NK-92 (cell line): ENCODE measurements around the gene ALG14.
"Not testable (repeated sequence)": the region's sequence is repeated elsewhere in the genome, so short reads cannot be mapped to it uniquely, and the experiment has no call there.

Experiments used
- DNase-seq: peaks from one replicate; lab custom pipeline; 2025; ENCODE audit not compliant: unreplicated experiment; lab: John Stamatoyannopoulos, UW

Gene ALG14

DNA sequence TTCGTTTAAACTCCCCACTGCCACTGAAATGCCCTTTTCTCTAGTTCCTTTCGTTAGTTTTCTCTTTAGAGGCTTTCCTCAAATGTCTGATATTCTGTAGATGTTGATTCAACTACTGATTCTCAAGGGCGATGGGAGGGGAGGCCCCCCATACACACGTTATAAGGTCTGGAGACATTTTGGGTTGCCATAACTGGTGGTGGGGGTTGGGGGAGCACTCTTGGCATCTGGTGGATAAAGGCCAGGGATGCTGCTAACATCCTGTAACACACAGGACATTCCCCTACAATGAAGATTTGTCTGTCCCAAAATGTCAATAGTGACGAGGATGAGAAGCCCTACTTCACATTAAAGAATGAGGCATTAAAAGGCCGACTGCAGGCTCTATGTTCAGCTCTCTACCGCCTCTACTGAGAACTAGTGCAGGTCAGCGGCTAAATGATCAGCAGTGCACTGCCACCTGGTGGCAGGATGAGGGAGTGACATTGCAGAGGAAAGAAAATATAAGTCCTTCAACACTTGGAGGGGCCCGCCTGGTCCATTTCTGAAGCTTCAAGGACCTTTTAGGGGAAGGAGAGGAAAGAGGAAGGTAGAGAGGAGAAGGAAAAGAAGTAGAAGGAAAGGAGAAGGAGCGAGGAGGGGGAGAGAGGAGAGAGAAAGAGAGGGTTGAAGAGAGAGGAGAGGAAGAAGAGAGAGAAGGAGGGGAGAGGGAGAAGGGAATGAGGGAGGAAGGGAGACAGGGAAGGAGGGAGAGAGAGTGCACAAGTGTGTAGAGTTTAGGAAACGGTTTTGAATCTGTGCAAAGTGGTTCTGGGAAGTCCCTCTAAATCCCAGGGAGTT, 29.4 kb downstream of the ALG14 start:
- DNase-seq, result no peak

DNA sequence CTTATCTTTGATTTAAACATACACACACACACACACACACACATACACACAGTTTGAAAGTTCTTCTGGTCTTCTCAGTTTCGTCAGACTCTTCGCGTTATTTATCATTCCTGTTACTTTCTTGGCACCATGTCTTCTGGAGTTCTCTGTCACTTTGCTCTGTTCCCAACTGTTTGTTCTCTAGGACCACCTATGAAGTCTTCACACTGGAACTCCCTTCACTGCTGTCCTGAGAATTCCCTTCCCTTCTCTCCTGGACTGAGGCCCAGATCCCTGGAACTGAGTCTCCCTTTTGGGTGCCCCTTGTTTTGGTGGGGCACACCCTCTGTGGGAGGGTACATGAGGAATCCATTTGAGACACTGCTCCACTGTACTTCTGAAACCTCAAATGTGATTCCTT, 30.5 kb downstream of the ALG14 start:
- DNase-seq, result no peak

DNA sequence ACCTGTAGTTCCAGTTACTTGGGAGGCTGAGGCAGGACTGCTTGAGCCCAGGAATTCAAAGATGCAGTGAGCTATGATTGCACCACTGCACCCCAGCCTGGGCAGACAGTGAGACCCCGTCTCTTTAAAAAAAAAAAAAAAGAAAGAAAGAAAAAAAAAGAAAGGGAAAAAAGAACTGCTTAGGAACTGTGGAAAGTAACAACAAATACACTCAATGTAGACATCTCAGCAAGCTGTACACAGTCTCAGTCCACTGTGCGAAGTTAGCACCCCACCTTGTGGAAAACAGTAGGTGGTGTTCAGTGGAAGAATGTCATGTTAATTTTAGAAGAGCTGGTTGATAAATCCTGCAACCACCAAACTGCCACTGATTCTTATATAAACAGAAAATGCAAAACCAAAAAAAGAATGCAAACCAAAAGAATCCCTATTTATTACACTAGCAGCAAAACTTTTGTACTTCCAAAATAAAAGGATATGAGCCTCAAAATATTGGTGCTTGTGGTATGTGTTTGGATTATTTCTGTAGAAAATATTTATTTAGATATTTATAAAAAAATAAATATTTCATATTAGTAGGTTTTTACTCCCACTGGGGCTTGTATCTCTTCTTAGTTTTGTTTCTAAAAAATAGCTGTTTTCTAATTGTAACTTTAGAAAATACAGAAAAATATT, 31.1 kb downstream of the ALG14 start:
- no peak for DNase-seq

DNA sequence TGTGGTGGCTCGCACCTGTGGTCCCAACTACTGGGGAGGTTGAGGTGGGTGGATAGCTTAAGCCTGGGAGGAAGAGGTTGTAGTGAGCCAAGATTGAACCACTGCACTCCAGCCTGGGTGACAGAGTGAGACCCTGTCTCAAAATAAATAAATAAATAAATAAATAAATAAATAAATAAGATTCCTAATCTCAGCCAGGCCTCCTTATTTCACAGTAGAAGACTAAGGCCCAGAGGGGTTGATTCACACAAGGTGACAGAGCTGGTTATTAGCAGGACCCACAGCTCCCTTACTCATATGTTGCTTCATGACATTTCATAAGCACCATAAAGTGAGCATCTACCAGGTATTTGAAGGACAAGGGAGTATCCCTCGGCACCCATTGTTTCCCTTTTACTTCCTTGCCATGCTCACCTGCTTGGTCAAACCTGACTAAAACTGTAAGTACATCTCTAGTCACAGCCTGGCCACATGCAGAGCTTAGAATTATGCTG, 32.7 kb downstream of the ALG14 start:
- DNase-seq, result no peak

DNA sequence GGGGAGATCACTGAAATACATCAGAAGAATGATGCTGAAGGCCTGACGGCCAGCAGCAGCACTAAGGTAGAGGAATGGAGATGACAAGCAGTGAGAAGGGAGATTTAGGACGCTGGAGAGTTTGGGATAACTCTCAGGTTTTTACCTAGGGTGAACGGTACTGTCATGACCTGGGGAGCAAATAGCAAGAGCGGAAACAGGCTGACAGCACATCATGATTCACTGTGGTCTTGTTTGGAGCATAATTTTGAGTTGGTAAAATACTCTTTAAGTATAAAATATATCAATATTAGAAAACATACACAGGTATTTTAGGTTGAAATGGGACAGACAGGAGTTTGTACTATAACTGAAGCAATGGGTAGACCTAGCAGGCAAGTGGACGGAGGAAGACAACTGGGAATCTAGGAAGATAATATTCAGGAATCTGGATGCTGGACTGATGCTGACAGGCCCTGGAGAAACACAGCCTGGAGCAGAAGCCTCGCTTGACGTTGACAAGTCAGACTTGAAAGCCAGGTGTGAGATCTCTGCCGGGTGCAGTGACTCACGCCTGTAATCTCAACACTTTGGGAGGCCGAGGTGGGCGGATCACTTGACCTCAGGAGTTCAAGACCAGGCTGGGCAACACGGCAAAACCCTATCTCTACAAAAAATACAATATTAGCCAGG, 33.3 kb downstream of the ALG14 start:
- DNase-seq, result no peak

DNA sequence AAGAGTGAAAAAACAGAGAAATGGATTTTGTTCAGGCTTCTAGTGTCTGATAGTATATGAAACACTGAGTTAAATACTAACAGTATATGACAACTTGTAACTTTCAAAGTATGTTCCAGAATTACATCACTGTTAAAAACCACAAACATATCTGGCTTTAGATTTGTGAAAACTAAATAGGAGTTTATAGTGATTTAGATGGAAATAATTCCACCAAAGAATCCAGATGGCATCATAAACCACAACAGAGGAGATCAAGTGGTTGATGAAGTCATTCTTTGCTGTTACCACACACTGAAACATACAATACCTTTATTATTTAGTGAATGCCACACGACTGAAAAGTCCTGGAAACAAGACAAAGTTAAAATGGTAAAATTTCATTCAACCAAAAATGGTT, 37.2 kb downstream of the ALG14 start:
- DNase-seq, result no peak

DNA sequence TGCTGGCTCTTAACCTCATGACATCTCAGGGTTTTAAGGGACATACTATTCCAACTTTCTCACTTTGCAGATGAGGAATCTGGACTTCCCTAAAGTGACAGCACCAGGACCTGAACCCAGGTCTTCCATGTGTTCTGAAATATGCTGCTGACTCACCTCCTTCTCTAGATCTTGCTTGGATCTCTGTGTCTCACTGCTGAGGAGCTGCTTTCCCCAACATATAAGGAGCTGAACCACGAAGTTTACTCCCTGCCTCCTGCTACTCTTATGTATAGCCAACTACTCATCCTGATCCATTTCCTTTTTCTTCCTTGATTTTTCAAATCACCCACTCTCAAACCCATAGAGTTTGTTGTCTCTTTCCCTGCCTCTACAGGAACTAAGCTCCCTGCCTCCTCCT, 38.2 kb downstream of the ALG14 start:
- DNase-seq, result no peak

DNA sequence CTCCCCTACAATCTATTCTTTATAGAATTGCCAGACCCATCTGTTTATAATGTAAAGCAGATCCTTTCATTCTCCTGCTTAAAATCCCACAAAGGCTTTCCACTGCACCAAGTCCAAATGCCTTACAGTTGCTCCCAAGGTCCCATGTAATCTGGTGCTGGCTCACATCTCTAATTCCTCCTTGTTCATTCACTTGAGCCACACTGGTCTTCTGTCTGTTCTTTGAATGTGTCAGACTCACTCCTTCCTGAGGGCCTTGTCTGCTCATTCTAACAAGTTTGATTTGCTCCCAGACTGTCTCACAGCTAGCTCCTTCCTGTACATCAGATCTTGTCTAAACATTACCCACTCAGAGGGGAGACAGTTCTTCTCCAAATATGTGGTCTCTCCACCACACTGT, 38.9 kb downstream of the ALG14 start:
- no peak for DNase-seq

DNA sequence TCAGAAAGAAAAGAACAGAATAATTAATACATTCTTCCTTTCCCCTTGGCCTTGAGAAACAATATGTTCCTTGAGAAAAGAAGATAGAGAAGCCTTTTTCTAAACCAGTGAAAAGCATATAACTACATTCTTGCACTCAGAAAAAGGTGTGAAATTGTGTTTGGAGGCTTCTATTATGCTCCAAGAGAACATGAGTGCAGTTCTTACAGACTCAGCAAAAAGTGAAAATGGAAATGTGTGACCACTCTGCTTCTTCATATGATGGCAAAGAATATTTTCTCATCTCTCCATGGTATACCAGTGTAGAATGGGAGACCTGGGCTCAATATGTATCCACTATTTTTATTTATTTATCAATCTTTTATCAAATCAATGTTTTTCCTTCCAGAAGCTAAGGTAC, 43.2 kb downstream of the ALG14 start:
- DNase-seq, result no peak

DNA sequence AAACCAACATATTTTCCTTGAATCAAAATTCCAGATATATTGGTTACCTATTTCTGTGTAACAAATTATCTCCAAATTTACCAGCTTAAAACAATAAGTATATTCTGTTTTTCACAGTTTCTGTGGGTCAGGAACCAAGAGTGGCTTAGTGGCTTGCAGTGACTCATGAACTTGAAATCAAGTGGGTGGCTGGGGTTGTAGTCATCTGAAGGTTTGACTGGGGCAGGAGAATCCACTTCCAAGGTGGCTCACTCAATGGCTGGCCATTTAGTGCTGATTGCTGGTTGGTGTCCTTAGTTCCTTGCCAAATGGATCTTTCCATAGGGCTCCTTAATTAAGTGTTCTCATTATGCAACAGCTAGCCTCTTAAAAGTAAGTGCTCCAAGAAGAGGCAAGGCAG, 43.8 kb downstream of the ALG14 start:
- DNase-seq, result no peak

DNA sequence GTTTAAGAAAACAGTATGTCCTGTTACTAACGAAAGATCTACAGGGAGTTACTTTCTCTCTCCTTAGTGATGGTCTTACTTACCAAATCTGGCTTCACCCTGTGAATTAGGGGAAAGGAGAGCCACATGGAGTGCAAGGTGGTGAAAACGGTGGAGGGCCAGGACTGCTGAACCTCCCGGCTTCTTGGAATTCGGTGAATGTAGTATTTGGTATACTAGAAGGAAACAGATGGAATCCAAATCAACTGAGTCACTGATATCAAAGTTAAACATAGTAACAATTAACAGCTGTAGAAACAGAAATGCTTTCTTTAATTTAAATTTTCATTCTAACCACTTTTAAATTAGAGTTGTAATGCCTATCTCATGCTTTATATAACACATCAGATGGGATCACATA, 45.7 kb downstream of the ALG14 start:
- no peak for DNase-seq

DNA sequence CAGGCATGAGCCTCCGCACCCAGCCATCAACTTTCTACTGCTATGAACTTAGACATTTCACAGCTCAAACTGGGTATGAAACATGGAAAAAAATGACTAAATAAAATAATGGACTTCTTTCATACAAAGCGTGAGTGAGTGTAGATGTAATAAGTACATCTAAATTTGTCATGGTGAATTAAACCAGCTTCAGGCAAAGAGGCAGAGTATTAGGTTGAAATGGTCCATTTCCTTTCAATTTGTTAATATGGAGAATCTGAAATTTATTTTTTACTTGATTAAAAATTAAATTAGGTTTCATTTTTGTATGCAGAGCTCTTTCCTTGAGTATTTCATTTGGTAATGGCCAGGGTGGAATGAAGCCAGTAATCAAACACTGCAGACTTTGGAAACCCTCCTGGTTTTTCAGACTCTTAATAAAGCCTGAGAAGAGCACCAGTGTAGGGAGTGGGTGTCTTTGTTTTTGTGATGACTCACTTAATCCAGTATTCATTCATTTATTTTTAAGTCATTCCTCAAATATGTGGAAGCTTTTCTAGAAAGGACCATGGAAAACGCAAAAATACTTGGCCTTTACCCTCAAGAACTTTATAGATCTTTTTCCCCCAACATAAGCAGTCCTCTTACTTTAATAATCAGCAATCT, 49.2 kb downstream of the ALG14 start:
- no peak for DNase-seq

DNA sequence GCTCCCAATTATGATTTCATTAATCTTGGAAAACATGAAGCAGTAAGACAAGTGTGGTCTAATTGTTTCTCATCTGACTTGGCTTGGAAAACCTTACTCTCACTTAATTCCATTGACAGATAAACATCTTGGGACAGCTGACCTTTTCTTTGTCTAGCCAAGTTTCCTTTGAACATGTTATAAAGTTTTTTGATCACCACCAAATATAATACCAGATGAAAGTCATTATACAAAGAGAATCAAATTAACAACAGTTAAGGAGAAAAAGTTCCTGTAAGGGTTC, 50.2 kb downstream of the ALG14 start:
- DNase-seq, result no peak

DNA sequence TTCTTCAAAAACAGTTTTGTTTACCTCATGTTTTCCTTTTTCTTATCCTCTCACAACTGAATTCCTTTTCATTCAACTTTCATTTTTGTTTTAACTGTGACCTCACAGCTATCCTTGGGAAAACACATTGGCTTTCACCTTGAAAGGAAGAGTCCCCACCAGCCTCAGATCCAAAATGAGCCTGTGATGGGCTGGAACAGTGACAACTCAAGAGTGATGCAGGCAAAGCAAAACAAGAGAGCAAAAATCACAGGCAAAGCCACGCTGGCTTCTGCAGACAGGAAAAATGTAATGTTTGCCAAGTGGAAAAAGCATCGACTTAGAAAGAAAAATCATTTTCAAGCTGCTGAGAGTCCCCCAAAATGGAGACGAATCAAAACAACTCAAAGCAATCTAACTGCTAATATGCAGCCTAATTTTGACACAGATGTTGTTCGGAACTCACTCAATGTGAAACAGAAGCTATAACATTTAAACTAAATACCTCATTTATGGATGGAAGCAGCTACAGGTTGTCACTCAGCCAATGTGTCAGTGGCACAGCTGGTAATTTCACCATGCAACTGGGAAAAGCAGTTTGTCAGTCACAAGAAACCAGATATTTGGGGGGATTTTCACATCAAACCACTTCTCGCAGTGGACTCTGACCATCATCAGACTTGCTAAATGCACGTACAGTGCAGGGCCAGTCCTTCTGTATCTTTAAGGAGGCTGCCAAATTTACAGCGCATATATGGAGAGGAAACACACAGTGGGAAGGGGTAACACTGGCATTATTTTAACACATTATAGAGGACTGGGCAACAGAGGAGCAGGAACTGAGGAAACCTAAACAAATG, 50.7 kb downstream of the ALG14 start:
- DNase-seq, result no peak

DNA sequence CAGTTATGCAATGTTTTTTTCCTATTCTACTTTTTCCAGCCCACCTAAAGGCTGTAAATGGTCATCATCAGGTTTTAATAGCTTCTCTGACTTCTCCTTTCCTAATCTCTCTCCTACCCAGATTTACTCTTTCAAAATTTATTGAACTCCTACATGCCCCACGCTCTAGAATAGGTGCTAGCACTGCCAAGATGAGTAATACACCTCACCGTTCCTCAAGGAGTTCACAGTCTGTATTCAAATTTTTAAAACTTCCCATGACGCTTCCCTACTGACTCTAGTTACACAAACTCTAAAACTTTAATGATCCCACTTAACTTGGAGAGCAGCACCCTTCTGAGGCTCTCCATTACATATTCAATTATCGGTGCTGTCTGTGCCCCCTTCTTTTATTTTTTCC, 51.6 kb downstream of the ALG14 start:
- no peak for DNase-seq

DNA sequence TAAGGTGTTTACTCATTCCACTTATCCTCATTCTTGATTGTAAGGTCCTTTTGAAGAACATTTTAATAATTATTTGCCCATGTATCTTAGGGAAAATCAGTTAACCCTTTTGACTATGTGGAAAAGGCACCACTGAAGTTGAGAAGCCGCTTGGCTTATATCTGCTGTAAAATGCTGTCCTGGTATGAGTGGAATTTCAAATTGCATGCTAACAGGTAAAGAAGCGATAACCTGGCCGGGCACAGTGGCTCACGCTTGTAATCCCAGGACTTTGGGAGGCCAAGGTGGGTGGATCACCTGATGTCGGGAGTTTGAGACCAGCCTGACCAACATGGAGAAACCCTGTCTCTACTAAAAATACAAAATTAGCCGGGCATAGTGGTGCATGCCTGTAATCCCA, 53.3 kb downstream of the ALG14 start:
- not testable (repeated sequence) for DNase-seq

DNA sequence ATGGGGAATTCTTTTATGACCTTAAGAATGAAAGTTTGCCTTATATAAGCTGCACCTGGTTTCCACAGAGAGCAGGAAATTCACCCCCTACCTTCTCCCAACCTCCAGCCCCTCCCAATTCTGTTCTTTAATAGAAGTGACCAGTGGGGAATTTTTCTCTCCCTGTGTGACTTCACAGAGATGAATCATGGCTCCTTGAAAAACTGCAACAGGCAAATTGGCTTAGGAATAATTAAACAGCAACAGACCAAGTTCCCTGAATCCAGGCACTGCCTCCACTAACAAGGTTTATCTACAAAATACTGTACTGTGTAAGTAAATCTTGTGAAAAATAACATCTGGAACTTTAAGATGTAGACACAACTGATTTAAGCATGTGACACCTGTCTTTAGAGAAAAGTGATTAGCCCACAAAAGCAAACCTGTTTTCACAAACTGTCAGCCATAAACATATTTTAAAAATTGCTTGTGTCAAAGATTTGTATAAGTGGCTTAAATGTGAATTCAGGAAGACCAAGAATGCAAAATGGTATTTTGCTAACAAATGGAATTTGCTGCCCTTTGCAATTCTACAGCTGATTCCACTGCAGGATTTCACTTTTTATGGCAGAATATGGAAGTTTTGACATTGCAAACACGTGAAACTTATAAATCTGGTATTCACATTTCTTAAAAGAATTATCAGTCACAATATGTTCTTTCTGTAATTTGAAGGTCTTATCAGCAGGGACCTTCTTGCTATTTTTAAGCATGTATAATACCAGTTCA, 54.0 kb downstream of the ALG14 start:
- no peak for DNase-seq

DNA sequence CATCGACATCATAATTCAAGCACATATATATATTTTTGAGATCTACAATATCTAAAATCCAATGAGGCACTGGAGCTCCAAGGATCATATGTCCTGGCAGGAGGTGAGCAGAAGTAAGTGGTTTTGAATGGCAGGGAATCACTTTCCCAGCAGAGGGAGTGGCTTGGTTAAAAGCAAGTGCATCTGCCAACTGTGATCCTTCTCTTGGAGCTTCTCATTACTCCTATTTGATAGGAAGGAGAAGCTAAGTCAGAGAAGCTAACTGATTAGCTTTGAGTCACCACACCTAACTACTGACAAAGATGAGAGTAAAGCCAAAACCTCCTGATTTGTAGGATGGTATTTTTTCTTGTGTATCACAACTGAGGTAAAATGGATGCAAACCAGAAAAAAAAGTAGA, 55.0 kb downstream of the ALG14 start:
- DNase-seq, result no peak

DNA sequence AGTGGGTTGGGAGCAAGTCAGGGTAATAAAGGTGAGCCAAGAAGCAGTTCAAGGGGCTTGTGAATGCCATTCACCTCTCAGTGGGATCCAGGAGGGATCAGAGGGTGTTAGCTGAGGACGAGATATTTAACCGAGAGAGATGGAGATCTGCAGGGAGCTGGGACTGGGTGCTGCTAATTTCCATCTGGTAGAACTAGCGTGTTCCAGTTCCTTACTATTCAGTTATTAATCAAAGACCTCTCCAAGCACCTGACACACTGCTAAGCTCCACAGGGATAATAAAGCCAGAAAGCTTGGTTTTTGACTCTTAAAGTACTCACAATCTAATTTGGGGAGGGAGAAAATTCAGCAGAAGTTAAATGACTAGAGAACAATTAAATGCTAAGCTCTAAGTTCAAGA, 57.7 kb downstream of the ALG14 start:
- no peak for DNase-seq

DNA sequence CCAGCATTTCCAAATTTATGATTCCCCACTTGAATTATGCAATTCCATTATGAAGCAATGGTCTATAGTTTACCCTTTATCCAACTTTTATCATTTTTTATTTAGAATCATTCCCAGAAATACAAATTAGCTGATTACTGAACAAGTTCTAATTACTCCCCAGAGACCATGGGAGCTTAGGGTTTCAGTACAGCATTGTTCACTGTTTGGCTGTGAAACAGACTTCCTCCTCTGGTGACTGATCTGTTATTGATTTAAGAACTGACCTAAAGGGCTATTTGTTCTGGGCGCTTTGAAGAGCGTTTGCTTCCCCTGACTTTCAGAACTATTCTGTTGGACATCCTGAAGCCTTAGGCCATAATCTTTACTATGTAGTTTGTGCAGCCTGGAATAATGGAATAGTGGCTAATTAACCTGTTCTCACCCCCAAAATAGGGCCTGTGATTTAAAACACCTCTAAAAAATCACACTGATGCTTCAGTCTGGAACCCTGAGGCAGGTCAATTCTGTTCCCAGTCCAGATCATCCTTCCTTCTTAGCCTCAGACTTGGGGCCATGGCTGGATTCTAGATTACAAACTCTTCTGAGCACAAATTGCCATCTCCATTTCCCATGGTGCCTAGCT, 58.7 kb downstream of the ALG14 start:
- no peak for DNase-seq
